Measurements from ENCODE around the gene CFAP43.
"Not testable (repeated sequence)": the region's sequence is repeated elsewhere in the genome, so short reads cannot be mapped to it uniquely, and the experiment has no call there.

The CFAP43 gene

GRCh38 chr10:104243512-104243911, 11.3 kb upstream of the CFAP43 start:
- Histone ChIP-seq H3K4ac (ENCODE audit: low read depth, low read length) (no peak overlapping the region), H2BK120ac (ENCODE audit: low read depth, low read length) (no peak overlapping the region), H3K79me2 (ENCODE audit: control insufficient read depth, insufficient read depth, low read length) (no peaks in the 10 kb centered on the region), H3K9ac (ENCODE audit: low read length) (no peak overlapping the region), H2AK5ac (ENCODE audit: low read length) (no peak overlapping the region), H3K27ac (ENCODE audit: low read depth, low read length) (no peak overlapping the region), H3K4me1 (ENCODE audit: control insufficient read depth, low read depth, low read length) (no peaks in the 10 kb centered on the region), H2BK15ac (replicated peaks; ENCODE audit: low read depth) (no peak overlapping the region), H3K4me2 (ENCODE audit: low read length) (no peak overlapping the region), H3K79me1 (ENCODE audit: low read length) (no peaks in the 10 kb centered on the region), H3K18ac (ENCODE audit: low read length) (no peak overlapping the region), H3K36me3 (ENCODE audit: control insufficient read depth, insufficient read depth, low read length) (no peaks in the 10 kb centered on the region), H4K5ac (ENCODE audit: low read length) (no peak overlapping the region), H3K4me3 (ENCODE audit: low read length) (no peak overlapping the region), H3K27me3 (ENCODE audit: insufficient read depth, low read length, poor library complexity) (no peaks in the 10 kb centered on the region), H3K56ac (ENCODE audit: low read length) (no peak overlapping the region), H2BK5ac (ENCODE audit: low read length) (no peak overlapping the region), H4K8ac (ENCODE audit: low read depth, low read length) (no peak overlapping the region), H3K23ac (ENCODE audit: low read length) (no peak overlapping the region)
- no CpG with 5 or more reads among the region's 5 CpGs for WGBS (ENCODE audit: extremely low coverage, insufficient coverage, low lambda C conversion rate)
- DNase-seq = no peak

- not testable (repeated sequence) for H3K56ac ChIP-seq (ENCODE audit: low read length); H3K18ac ChIP-seq (ENCODE audit: low read length); H3K36me3 ChIP-seq (ENCODE audit: control insufficient read depth, insufficient read depth, low read length); H4K5ac ChIP-seq (ENCODE audit: low read length); H3K79me2 ChIP-seq (ENCODE audit: control insufficient read depth, insufficient read depth, low read length); H3K4me1 ChIP-seq (ENCODE audit: control insufficient read depth, low read depth, low read length); H2AK5ac ChIP-seq (ENCODE audit: low read length); DNase-seq; H3K27ac ChIP-seq (ENCODE audit: low read depth, low read length); H2BK120ac ChIP-seq (ENCODE audit: low read depth, low read length); H3K79me1 ChIP-seq (ENCODE audit: low read length); H2BK15ac ChIP-seq (replicated peaks; ENCODE audit: low read depth); H3K4me2 ChIP-seq (ENCODE audit: low read length); H4K8ac ChIP-seq (ENCODE audit: low read depth, low read length); H3K4me3 ChIP-seq (ENCODE audit: low read length); H3K4ac ChIP-seq (ENCODE audit: low read depth, low read length); H2BK5ac ChIP-seq (ENCODE audit: low read length); H3K23ac ChIP-seq (ENCODE audit: low read length); H3K27me3 ChIP-seq (ENCODE audit: insufficient read depth, low read length, poor library complexity); H3K9ac ChIP-seq (ENCODE audit: low read length)
- WGBS (ENCODE audit: extremely low coverage, insufficient coverage, low lambda C conversion rate) = no CpG with 5 or more reads among the region's 3 CpGs
Observed at GRCh38 chr10:104243009-104243408, 10.8 kb upstream of the CFAP43 start.

GRCh38 chr10:104242545-104242944, 10.4 kb upstream of the CFAP43 start:
- H3K4me1 ChIP-seq (ENCODE audit: control insufficient read depth, low read depth, low read length) = no peaks in the 10 kb centered on the region
- no peak overlapping the region for H3K56ac ChIP-seq (ENCODE audit: low read length)
- no peaks in the 10 kb centered on the region for H3K79me2 ChIP-seq (ENCODE audit: control insufficient read depth, insufficient read depth, low read length)
- no peaks in the 10 kb centered on the region for H3K36me3 ChIP-seq (ENCODE audit: control insufficient read depth, insufficient read depth, low read length)
- no peak overlapping the region for H3K27ac ChIP-seq (ENCODE audit: low read depth, low read length)
- no peak overlapping the region for H2AK5ac ChIP-seq (ENCODE audit: low read length)
- no peak overlapping the region for H3K4me3 ChIP-seq (ENCODE audit: low read length)
- no peak overlapping the region for H3K23ac ChIP-seq (ENCODE audit: low read length)
- no peak overlapping the region for H3K9ac ChIP-seq (ENCODE audit: low read length)
- no peak overlapping the region for H2BK5ac ChIP-seq (ENCODE audit: low read length)
- H4K8ac ChIP-seq (ENCODE audit: low read depth, low read length) = no peak overlapping the region
- H3K4me2 ChIP-seq (ENCODE audit: low read length) = no peak overlapping the region
- no peak overlapping the region for H2BK15ac ChIP-seq (replicated peaks; ENCODE audit: low read depth)
- H4K5ac ChIP-seq (ENCODE audit: low read length) = no peak overlapping the region
- H3K18ac ChIP-seq (ENCODE audit: low read length) = no peak overlapping the region
- H3K79me1 ChIP-seq (ENCODE audit: low read length) = no peaks in the 10 kb centered on the region
- no peak for DNase-seq
- H2BK120ac ChIP-seq (ENCODE audit: low read depth, low read length) = no peak overlapping the region
- no peaks in the 10 kb centered on the region for H3K27me3 ChIP-seq (ENCODE audit: insufficient read depth, low read length, poor library complexity)
- no peak overlapping the region for H3K4ac ChIP-seq (ENCODE audit: low read depth, low read length)

GRCh38 chr10:104240078-104240477, 7.9 kb upstream of the CFAP43 start:
- no peak overlapping the region for H3K56ac ChIP-seq (ENCODE audit: low read length)
- WGBS (ENCODE audit: extremely low coverage, insufficient coverage, low lambda C conversion rate) = no CpG with 5 or more reads among the region's 2 CpGs
- no peak overlapping the region for H2AK5ac ChIP-seq (ENCODE audit: low read length)
- H3K4me1 ChIP-seq (ENCODE audit: control insufficient read depth, low read depth, low read length) = no peaks in the 10 kb centered on the region
- no peak overlapping the region for H2BK120ac ChIP-seq (ENCODE audit: low read depth, low read length)
- H3K23ac ChIP-seq (ENCODE audit: low read length) = no peak overlapping the region
- no peak overlapping the region for H3K27ac ChIP-seq (ENCODE audit: low read depth, low read length)
- no peak overlapping the region for H2BK5ac ChIP-seq (ENCODE audit: low read length)
- H3K18ac ChIP-seq (ENCODE audit: low read length) = no peak overlapping the region
- H3K4ac ChIP-seq (ENCODE audit: low read depth, low read length) = no peak overlapping the region
- no peak overlapping the region for H4K5ac ChIP-seq (ENCODE audit: low read length)
- no peak overlapping the region for H4K8ac ChIP-seq (ENCODE audit: low read depth, low read length)
- H3K4me2 ChIP-seq (ENCODE audit: low read length) = no peak overlapping the region
- DNase-seq = no peak
- no peak overlapping the region for H3K4me3 ChIP-seq (ENCODE audit: low read length)
- H3K36me3 ChIP-seq (ENCODE audit: control insufficient read depth, insufficient read depth, low read length) = no peaks in the 10 kb centered on the region
- no peak overlapping the region for H3K9ac ChIP-seq (ENCODE audit: low read length)
- H3K79me2 ChIP-seq (ENCODE audit: control insufficient read depth, insufficient read depth, low read length) = no peaks in the 10 kb centered on the region
- no peak overlapping the region for H2BK15ac ChIP-seq (replicated peaks; ENCODE audit: low read depth)
- H3K79me1 ChIP-seq (ENCODE audit: low read length) = no peaks in the 10 kb centered on the region
- H3K27me3 ChIP-seq (ENCODE audit: insufficient read depth, low read length, poor library complexity) = no peaks in the 10 kb centered on the region

- Histone ChIP-seq H3K27me3 (ENCODE audit: insufficient read depth, low read length, poor library complexity) (no peaks in the 10 kb centered on the region), H3K56ac (ENCODE audit: low read length) (no peak overlapping the region), H2BK120ac (ENCODE audit: low read depth, low read length) (no peak overlapping the region), H3K4ac (ENCODE audit: low read depth, low read length) (no peak overlapping the region), H2BK5ac (ENCODE audit: low read length) (no peak overlapping the region), H3K4me3 (ENCODE audit: low read length) (no peak overlapping the region), H2AK5ac (ENCODE audit: low read length) (no peak overlapping the region), H3K27ac (ENCODE audit: low read depth, low read length) (no peak overlapping the region), H3K4me2 (ENCODE audit: low read length) (no peak overlapping the region), H3K18ac (ENCODE audit: low read length) (no peak overlapping the region), H3K9ac (ENCODE audit: low read length) (no peak overlapping the region), H4K5ac (ENCODE audit: low read length) (no peak overlapping the region), H4K8ac (ENCODE audit: low read depth, low read length) (no peak overlapping the region), H3K23ac (ENCODE audit: low read length) (no peak overlapping the region), H3K4me1 (ENCODE audit: control insufficient read depth, low read depth, low read length) (peaks cover 2% of the 10 kb centered on the region), H3K36me3 (ENCODE audit: control insufficient read depth, insufficient read depth, low read length) (no peaks in the 10 kb centered on the region), H3K79me1 (ENCODE audit: low read length) (no peaks in the 10 kb centered on the region), H2BK15ac (replicated peaks; ENCODE audit: low read depth) (no peak overlapping the region), H3K79me2 (ENCODE audit: control insufficient read depth, insufficient read depth, low read length) (no peaks in the 10 kb centered on the region)
- no peak for DNase-seq
- no CpG with 5 or more reads among the region's 3 CpGs for WGBS (ENCODE audit: extremely low coverage, insufficient coverage, low lambda C conversion rate)
Observed at GRCh38 chr10:104235801-104236200, 3.6 kb upstream of the CFAP43 start.

GRCh38 chr10:104234934-104235333, 2.8 kb upstream of the CFAP43 start:
- Histone ChIP-seq H2BK5ac (ENCODE audit: low read length) (no peak overlapping the region), H3K18ac (ENCODE audit: low read length) (no peak overlapping the region), H2BK120ac (ENCODE audit: low read depth, low read length) (no peak overlapping the region), H3K9ac (ENCODE audit: low read length) (no peak overlapping the region), H3K4ac (ENCODE audit: low read depth, low read length) (no peak overlapping the region), H2BK15ac (replicated peaks; ENCODE audit: low read depth) (no peak overlapping the region), H3K56ac (ENCODE audit: low read length) (no peak overlapping the region), H3K4me2 (ENCODE audit: low read length) (no peak overlapping the region), H3K27me3 (ENCODE audit: insufficient read depth, low read length, poor library complexity) (no peaks in the 10 kb centered on the region), H4K8ac (ENCODE audit: low read depth, low read length) (no peak overlapping the region), H3K79me1 (ENCODE audit: low read length) (no peaks in the 10 kb centered on the region), H3K4me3 (ENCODE audit: low read length) (no peak overlapping the region), H3K27ac (ENCODE audit: low read depth, low read length) (no peak overlapping the region), H3K23ac (ENCODE audit: low read length) (no peak overlapping the region), H3K79me2 (ENCODE audit: control insufficient read depth, insufficient read depth, low read length) (no peaks in the 10 kb centered on the region), H3K4me1 (ENCODE audit: control insufficient read depth, low read depth, low read length) (peaks cover 2% of the 10 kb centered on the region), H4K5ac (ENCODE audit: low read length) (no peak overlapping the region), H3K36me3 (ENCODE audit: control insufficient read depth, insufficient read depth, low read length) (no peaks in the 10 kb centered on the region), H2AK5ac (ENCODE audit: low read length) (no peak overlapping the region)
- WGBS (ENCODE audit: extremely low coverage, insufficient coverage, low lambda C conversion rate) = no CpG with 5 or more reads among the region's 1 CpG
- DNase-seq = peak; percentile 33

All from mesendoderm (in vitro differentiated cells).